VCaP (cell line): Measurements from ENCODE around the gene USP6NL.

Experiments
- H3K27ac ChIP-seq: fragments of 450-650 bp; 2 replicates; pipeline ENCODE4 v1.5.1; 2017
- TF ChIP-seq, protein P1 (sequence below): fragments of 450-650 bp; conservative IDR thresholded peaks from 2 replicates; pipeline ENCODE4 v1.5.1; 2017; ENCODE audit warnings: mild to moderate bottlenecking, moderate library complexity

USP6NL gene

DNA sequence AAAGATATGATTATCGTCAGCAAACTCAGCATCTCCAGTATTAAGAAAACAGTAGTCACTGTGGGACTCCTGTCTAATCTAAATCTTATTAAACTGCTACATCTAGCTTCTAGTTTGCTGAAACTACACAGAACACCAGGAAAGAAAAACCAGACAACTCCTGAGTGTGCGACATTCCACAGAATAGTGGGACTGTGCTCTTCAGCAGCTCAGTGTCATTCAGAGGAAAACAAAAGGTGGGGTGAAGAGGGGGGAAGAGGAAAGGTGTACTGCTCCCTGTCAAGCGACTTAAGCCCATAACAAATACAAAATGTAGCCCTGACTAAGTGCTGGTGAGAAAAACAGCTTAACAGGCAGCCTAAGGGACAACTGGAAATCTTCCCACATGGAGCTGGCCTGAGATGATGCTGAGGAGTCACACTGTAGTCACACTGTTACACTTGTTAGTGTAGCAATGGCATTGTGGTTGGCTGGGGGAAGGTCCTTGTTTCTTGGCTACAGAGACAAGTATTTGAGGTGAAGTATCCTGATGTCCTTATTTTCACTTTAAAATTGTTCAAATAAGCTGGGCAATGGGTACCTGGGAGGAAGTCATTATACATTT lies 135.5 kb downstream of the USP6NL start:
- TF ChIP-seq, protein P1, sequence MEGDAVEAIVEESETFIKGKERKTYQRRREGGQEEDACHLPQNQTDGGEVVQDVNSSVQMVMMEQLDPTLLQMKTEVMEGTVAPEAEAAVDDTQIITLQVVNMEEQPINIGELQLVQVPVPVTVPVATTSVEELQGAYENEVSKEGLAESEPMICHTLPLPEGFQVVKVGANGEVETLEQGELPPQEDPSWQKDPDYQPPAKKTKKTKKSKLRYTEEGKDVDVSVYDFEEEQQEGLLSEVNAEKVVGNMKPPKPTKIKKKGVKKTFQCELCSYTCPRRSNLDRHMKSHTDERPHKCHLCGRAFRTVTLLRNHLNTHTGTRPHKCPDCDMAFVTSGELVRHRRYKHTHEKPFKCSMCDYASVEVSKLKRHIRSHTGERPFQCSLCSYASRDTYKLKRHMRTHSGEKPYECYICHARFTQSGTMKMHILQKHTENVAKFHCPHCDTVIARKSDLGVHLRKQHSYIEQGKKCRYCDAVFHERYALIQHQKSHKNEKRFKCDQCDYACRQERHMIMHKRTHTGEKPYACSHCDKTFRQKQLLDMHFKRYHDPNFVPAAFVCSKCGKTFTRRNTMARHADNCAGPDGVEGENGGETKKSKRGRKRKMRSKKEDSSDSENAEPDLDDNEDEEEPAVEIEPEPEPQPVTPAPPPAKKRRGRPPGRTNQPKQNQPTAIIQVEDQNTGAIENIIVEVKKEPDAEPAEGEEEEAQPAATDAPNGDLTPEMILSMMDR = no peak
- H3K27ac ChIP-seq = no peak overlapping the region

- TF ChIP-seq, protein P1 = no peak
- no peak overlapping the region for H3K27ac ChIP-seq
Measured at GRCh38 chr10:11473128-11473760, 138.2 kb downstream of the USP6NL start.

- TF ChIP-seq, protein P1 = peak; percentile 87
- no peak overlapping the region for H3K27ac ChIP-seq
Measured at GRCh38 chr10:11472158-11472753, 139.2 kb downstream of the USP6NL start.

GRCh38 chr10:11469575-11470391 lies 141.7 kb downstream of the USP6NL start:
- no peak overlapping the region for H3K27ac ChIP-seq
- TF ChIP-seq, protein P1 = no peak

DNA sequence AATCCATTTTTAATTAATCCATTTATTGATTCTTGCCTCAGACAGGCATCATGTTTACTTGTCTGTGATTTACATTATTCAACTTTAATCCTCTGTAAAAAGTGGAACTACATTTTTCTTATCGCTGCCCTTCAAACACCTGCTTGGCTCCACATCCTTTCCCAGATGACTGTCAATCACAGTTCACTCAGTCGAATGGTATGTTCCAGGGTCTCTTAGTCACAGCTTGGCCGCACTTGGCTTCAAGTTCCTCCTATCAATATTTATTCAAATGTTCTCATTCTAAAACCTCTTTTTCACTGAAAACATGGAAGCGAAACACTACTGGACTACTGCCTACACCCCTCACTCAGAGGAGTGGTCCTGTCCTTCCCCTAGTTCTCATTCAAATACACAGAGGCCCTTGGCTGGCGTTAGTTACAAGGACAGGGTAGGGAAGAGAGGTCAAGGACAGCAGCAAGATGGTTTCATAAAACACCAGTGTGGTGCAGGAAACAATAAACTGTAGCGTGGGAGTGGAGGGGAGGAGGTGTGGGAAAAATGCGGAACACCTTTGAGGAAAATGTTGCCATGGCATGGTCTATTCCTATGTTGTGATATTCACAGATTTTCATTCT lies 143.2 kb downstream of the USP6NL start:
- H3K27ac ChIP-seq = no peak overlapping the region
- TF ChIP-seq, protein P1 = no peak

DNA sequence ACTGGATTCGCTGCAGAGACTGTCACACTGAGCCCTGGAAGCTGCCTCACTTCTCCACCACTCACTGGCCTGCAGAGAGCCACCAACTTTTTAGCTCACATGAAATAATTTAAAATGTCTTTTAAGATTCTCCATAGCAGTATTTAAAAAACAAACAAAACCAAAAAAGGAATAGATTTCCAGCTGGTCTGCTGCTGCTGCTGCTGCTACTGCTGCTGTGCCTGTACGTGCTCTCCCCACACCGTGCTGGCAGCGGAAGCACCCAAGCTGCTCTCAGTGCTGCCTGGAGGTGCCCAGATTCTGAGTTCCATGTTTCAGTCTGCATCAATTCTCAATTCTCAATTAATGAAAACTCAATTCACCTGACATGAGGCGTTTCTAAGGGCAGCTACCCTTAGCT lies 146.0 kb downstream of the USP6NL start:
- TF ChIP-seq, protein P1 = no peak
- no peak overlapping the region for H3K27ac ChIP-seq

- no peak overlapping the region for H3K27ac ChIP-seq
- TF ChIP-seq, protein P1 = no peak
Measured at GRCh38 chr10:11463111-11463510, 148.3 kb downstream of the USP6NL start.
